Left renal cortex interstitium (tissue), 4 donors: ENCODE measurements around the gene SLC25A21. TPM values are rescaled to one million over a fixed set of nuclear protein-coding genes. Genes with fewer than 3 reads are reported as not detected.
"Not testable (repeated sequence)": the region's sequence is repeated elsewhere in the genome, so short reads cannot be mapped to it uniquely, and the experiment has no call there.

Source experiments
- DNase-seq, 4 donors: peaks; one replicate each; pipeline ENCODE4 v3.0.0-alpha.2; 2013; ENCODE audit warnings: low read depth in 4 of 4, low spot score in 2 of 4, missing footprints in 1 of 4
- polyA plus RNA-seq, 4 donors: library from polyadenylated mRNA; unstranded; fragments of 120-200 nt; gene quantifications; one replicate each; pipeline ENCODE4 v1.2.1, GENCODE V29; 2013; ENCODE audit not compliant: insufficient read length in 4 of 4

SLC25A21 gene
- polyA plus RNA-seq, 4 donors: 2.3 to 4.4 (median 3.3) TPM

DNA sequence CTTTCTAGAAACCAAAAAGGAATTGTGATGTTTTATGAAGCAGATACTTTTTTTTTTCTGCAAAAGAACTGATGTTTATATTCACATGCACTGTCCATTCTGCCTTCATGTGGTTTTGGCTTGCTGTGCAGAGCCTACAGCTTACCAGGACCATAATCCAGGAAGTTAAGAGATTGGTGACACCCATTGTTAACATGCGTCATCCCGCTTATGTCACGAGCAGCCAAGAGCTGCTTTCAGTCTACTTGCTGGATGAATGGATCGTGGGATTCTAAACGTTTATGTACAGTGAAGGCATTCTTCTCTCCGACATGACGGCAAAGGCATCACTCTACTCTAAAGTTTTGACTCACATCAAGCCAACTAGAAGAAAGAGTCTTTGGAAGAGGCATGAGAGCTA, 434.1 kb downstream of the SLC25A21 start:
- DNase-seq: no peak

DNA sequence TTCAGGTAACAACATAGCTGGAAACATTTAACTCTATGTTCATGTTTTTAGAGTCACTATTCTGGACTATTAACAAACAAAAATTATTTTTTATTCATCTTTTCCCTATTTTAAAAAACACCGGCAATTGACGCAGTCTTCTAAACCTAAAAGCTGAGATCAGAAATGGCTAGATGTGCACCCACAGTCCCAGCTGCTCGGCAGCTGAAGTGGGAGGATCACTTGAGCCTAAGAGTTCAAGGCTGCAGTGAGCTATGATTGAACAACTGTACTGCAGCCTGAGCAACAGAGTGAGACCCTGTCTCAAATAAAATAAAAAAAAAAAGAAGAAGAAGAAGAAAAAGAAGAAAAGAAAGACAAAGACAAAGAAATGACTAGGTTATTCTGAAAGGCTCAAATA, 446.3 kb downstream of the SLC25A21 start:
- no peak for DNase-seq

DNA sequence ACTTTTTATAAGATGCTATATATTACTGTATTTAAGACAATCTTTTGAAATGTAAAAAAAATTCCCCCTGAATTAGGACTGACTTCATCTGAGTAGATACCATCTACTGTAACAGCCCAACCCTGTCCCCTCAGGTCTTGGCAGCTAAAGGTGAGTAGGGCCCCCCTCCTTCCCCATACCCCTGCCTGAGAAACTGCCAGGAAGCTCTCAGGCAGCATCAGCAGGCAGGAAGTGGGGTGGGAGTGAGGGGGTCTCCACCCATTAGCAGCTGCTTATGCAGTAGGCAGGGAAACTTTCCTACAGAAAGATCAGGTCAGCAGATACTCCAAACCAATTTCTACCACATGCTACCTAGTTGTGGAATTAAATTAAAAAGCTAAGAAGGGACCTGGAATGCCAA, 448.2 kb downstream of the SLC25A21 start:
- no peak for DNase-seq

DNA sequence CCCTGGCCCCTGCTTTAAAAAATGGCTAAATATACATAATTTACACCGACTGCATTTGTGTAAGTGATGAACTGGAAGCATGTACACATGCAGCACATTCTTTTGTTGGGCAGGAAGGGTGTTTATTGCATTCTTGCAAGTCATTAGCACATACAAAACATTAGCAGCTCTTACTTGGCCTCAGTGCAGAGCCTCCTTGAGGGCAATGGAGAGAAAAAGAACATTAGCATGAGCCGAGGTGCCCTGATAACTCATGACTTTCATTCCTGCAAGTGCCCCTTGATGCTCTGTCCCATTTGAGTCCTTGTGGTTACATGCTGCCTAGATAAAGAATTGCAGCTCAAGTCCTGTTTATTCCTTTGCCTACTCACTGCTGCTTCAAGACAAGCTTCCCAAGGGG, 448.9 kb downstream of the SLC25A21 start:
- no peak for DNase-seq

DNA sequence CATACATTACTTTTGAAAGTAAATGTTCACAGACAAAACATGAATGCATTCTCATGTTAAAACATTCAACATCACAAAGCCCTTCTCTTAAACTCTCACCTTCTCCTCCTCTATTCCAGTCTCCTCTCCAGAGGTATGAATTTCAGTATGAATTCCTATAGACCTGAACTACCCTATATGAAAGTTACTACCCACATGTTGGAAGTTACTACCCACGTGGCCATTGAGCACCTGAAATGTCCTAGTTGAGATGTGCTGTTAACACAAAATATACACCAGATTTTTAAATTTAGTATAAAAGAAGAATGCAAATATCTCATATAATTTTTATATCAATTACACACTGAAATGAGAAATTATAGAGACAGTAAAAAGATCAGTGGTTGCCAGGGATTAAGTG, 450.5 kb downstream of the SLC25A21 start:
- no peak for DNase-seq

DNA sequence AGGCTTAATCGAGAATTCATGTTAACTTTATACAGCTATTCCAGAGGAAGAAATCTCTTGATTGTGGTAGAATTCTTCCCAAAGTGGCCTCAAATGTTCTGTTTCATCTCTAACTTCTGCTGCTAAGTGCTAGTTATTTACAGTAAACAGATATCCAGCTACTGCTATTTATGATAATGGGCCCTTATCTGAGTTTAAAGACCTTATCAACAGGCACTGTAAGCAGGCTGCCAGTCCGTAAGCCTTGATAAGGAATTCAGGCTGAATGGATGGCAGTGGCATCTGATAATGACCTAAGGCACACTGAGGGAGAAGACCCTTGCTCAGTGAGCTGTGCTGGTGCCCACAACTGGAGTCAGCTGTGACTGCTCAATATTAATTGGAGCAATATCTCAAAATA, 451.7 kb downstream of the SLC25A21 start:
- no peak for DNase-seq

DNA sequence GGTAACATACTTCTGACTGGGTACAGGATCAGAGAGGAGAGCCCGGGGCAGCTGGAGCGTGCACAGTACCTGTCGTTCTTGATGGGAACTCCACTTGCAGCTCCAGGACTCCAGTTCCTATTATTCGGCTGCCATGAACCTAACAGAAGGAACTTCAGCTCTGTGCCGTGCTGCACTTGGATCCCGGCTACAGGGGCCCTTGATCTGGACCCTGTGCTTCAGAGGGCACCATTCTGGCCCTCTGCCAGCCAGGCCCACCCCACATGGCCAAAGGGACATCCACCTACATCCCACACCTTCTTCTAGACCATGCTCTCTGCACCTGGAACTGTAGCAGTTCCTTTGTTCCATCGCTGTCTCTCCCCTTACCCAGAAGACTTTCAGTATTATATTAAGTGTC, 452.6 kb downstream of the SLC25A21 start:
- DNase-seq: no peak

DNA sequence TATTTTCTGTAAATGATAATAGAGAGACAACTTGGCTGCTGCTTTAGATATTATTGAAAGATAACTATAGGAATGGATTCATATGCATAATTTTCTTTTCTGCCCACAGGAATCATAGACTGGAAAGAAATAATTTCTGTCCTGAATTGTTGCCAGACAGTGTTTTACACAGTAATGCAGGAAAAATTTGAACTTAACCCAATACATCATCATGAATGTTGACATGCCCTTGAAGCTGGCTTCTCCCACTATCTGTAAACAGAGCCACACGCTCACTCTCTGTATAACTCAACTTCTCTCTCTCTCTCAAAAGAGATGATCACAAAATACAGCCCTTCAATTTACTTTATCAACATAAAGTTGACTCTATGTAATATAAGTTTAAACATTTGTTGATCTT, 454.2 kb downstream of the SLC25A21 start:
- no peak for DNase-seq

DNA sequence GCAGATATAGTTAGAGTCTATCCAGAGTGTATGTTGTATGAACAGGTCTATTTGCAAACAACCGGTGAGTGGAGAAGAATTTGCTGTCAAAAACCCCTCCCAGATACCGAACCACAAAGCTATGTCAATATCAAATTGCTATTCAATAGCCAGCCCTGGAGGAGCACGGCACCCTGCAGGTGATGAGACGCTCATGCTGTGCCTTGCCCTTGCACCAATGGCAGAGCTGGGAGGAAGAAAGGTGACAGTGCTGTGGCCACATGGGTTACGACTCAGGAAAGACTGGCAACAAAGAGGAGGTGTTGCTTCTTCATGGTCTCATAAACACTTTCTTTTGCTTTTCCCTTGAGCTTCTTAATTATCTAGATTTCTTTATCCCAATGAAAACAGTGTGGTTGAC, 455.0 kb downstream of the SLC25A21 start:
- DNase-seq: no peak

DNA sequence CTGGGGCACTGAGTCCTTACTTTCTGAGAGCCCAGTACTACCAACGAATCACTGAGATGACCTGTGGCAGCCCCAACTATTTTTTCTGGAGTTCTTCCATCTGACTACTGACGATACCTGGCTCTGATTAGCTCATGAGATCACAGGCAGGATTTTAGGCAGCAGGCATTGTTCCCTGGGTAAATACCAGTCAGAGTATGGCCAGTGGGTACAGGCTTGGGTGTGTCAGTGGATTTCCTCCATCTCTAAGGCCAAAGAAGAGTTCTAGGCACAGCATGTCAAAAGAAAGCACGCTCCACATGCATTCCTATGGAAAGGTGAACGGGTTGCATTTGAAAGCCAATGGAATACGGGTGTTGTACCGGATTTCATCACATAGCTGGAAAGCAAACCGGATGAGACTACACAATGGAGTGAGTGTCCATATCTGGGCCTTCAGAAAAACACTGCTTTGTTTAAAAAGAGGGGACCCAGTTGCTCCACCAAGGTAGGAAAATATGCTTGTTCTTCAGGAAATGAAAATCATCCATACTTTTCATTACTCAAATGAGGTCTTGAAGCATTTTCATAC, 455.7 kb downstream of the SLC25A21 start:
- DNase-seq: no peak

DNA sequence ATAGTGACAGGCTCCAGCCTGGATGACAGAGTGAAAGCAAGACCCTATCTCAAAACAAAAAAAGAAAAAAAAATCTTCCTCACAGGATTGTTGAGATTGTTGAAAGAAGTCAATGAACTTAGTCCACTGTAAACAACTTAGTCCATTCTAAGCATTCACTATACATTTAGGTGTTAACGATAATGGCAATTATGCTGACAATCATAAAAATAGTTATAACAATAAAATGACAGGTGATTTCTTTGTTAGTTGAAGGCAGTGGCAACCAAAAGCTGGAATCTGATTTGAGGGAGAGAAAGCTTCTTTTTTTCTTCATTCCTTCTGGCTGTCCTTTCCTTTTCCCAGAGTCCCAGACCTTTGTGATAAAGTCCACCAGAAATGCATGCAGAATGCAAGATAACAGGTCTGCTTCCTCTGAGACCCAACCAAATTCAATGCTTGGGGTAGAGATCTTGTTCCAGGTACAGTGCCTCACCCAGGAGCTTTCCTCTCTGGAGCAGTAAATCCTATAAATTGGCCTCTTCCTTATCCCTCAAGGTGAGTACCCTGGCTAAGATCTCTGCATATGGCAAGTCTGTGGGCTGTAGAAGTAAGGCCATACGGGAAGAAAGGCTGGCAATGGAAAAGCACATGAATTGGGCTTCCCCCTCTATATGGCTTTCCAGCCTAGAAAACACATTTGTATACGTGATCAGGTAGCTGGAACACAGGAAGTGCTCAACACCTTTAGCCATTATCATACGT, 458.3 kb downstream of the SLC25A21 start:
- DNase-seq: no peak

DNA sequence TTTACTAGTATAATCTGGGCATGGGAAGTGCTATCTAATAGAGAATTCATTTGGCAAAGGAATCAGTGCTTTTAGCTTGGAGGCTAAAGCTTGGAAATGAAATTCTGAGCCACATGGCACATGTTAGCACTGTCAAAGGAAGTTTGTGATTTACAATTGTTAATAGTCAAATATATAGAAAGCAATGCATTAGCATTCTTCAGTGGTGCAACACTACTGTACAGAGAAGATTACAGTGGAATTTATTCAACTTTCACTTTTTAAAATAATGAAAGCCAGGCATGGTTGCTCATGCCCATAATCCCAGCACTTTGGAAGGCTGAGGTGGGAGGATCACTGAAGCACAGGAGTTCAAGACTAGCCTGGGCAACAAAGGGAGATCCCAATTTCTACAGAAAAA, 464.8 kb downstream of the SLC25A21 start:
- DNase-seq: no peak

DNA sequence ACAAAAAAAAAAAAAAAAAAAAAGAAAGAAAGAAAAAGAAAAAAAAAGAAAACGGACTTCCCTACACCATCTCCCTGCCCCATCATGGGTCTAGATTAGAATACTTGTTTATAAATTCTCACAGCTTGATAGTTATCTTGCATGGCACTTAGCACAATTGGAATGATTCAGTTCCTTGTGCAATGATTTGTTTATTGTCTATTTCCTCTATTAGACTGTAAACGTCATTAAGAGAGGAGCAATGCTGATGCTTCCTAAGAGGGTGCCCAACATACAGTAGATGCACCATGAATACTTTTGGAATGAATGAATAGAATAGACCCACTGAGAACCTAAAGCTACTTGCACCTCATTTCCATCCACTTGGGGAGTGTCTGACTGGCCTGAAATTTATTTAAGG, 469.9 kb downstream of the SLC25A21 start:
- no peak for DNase-seq

DNA sequence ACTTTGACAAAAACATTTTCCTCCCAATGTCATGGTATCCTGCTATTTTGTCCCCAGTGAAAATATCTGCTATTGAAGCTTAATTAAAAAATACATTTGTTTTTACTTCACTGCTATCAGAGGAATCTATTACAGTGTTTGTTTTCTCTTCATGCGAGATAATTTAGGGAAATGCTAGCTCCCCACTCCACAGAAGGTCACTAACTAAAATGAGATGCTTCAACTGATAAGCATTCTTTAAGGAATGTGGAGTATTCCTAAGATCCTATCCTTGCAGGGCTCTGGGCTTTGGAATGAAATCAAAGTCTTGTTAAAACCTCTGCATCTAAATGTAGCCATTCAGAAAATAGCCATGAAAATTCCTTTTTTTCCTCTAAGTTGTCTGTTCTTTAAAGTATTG, 471.3 kb downstream of the SLC25A21 start:
- no peak for DNase-seq

DNA sequence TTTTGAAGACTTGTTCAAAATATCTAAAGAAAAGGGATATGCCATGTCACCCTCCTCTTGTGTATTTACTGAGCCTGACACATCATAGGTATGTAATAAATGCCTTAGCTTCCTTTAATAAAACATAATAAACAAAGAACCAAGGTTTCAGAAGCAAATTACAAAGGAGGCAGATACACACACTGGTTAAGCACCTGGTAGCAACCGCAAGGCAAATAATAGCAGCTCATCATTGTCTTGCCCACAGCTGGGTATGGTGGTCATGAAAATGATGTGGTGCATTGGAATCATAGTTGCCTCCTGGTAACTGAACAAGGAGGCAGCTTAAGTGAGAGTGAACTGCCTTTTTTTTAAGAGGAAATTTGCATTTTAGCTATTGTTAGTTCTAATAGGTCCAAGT, 471.8 kb downstream of the SLC25A21 start:
- no peak for DNase-seq

DNA sequence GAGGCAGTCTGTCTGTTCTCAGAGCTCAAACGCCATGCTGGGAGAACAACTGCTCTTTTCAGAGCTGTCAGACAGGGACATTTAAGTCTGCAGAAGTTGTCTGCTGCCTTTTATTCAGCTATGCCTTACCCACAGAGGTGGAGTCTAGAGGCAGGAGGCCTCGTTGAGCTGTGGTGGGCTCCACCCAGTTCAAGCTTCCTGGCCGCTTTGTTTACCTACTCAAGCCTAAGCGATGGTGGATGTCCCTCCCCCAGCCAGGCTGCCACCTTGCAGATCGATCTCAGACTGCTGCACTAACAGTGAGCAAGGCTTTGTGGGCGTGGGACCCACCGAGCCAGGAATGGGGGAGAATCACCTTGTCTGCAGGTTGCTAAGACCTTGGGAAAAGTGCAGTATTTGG, 473.0 kb downstream of the SLC25A21 start:
- not testable (repeated sequence) for DNase-seq

DNA sequence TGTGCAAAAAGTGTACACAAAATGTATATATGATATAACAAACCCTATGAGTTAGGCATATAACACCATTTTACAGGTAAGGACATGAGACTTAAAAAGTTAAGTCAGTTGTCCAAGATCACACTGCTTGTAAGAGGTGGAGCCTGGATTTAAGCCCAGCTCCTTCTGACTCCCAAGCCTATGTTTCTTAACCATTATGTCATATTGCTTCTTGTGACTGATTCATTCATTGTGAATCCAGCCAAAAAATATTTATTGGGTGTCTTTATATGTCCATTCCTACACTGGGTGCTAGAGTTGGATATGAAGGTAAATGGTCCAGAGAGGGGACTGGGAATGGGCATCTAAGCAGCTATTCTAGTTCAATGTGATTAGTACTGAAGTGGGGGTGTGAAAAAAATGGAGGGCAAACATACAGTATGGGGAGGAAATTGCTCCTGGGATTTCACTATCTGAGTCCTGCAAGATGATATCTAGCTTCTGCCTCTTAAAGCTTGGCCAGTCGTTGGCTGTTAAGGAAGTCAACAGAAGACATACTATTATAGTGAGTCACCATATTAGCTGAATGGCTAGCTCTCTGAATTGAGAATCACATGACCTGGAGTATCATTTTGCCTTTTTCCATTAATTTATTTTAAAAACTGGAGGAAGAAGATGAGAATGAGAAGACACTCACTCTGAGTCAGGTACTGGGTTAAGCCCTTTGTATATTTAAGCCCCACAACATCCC, 481.9 kb downstream of the SLC25A21 start:
- no peak for DNase-seq

DNA sequence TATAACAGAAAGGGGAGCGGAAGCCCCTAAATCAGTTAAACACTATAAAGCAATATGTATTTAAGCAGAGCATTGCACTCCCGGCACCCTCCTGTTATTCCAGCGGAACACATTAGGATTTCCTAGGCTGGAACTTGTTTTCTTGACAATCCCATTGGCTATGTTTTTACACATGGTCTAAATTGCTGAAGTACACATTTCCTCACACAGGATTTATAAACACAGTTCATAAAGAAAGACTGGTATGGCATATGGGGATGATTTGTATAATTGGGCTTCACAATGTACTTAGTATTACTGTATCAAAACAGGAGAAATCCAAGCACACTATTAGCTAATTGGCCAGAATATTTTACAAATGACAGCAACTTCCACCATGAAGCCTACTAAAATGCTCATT, 487.5 kb downstream of the SLC25A21 start:
- DNase-seq: no peak

DNA sequence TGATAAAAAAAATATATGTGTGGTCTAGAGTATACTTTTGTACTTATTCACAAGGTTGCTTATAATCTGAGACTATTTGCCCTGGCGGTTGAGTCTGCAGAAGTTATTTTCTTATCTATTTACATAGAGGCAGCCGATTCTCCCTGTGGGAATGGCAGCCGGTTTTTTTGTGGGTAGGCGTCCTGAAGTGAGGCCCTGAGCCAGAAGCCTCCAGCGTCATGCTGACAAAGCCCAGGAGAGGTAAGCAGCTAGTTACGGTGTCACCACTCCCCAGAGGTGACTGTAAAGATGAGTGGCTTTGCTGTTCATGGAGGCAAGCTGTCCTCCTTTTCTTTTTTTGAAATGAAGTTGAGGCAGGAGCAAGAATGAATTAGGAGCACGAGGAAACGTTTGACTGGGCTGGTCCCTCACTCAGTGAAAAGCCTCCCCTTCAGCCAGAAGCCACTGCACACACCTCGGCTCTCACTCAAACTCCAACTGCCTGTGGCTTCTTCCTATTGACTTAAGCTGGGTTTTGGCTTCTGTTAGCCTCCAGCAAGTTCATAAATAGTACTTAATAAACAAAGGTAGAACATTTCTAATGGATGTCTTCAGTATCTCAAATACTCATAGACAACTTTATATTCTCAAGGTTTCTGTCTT, 489.2 kb downstream of the SLC25A21 start:
- DNase-seq: no peak

DNA sequence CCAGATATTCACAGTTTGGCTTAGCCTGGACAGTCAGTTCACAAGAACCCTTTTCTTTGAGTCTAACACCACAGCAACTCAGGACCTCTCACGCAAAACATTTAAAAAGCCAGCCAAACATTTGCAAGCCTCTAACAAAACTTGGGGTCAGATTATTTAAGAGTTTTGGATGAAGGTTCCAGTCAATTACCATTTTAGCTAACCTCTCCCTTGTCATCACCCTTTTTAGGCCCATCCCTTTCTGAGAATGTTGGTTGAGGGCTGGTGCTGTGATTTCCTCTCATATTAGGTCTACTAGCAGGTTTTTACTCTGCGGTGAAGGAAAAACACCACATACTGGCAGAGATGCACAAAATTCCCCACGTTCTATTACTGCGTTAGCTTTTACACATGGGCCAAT, 490.1 kb downstream of the SLC25A21 start:
- DNase-seq: no peak

DNA sequence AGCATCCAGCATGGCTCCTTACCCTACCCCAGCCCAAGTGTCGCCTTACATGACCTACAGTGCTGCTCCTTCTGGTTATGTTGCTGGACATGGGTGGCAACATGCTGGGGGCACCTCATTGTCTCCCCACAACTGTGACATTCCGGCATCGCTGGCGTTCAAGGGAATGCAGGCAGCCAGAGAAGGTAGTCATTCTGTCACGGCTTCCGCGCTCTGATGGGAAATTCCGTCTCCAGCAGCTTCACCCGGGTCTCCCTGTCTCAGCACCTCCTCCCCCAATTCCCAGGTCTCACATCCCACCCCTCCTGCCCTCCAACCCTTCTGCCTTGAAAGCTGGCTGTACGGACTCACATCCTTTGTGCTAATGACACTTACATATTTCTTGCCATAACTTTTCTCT, 496.2 kb downstream of the SLC25A21 start:
- DNase-seq: no peak

DNA sequence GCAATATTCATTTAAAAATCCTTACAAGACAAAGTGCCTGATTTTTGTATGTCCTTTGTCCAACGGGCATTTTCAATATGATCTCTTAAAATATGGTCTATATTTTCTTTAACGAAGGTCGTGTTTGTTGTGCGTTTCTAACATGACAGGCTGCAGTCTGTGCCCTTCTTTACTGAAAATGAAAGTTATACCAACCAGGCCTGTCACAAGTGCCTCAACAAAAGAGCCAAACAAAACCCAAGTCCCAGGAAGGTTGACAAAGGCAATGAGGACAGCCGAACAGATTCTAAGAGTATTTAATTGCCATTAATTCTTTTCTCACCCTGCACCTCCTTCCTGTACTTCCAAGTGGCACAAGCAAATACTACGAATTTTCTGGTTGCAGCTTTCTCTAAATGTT, 496.8 kb downstream of the SLC25A21 start:
- no peak for DNase-seq
